ENCODE data around the gene TACC2.

- TF ChIP-seq EP300 (IDR thresholded peaks at IDR 0.05), result no peak
- no peak for TF ChIP-seq CTCF (IDR thresholded peaks at IDR 0.05)
- TF ChIP-seq POLR2A (IDR thresholded peaks at IDR 0.05), result no peak
- TF ChIP-seq POLR2AphosphoS5 (IDR thresholded peaks at IDR 0.05), result no peak
Measured at GRCh38 chr10:122281018-122281626, 292.2 kb downstream of the TACC2 start.
